ENCODE results near the gene WDR27.
A peak's percentile ranks its signal among the peaks of the same experiment; 100 is the strongest.
"Not testable (repeated sequence)": the region's sequence is repeated elsewhere in the genome, so short reads cannot be mapped to it uniquely, and the experiment has no call there.

Gene WDR27

GRCh38 chr6:169701311-169701953 is 397 bp downstream of the WDR27 start:
- peak overlapping the region; percentile 40 to 98 for H3K18ac ChIP-seq (ENCODE audit: low read depth in 1 of 2, low read length in 2 of 2)
- no peak overlapping the region for H4K8ac ChIP-seq (ENCODE audit: low read length)
- peak overlapping the region in 1 of 2 experiments; percentile 45 for H3K4ac ChIP-seq (ENCODE audit: low read depth in 1 of 2, low read length in 2 of 2)
- H2BK12ac ChIP-seq (ENCODE audit: low read length in 2 of 2): no peak overlapping the region
- H2BK5ac ChIP-seq (ENCODE audit: low read depth, low read length, poor library complexity, severe bottlenecking): no peak overlapping the region
- H3K27ac ChIP-seq (ENCODE audit: low read length, poor library complexity, severe bottlenecking): peak overlapping the region; percentile 6
- peak overlapping the region; percentile 87 for H3K4me2 ChIP-seq (ENCODE audit: low read length, poor library complexity, severe bottlenecking)
- no peaks in the 10 kb centered on the region for H3K27me3 ChIP-seq (ENCODE audit: control insufficient read depth in 1 of 2, insufficient read depth in 1 of 2, low read length in 2 of 2)
- WGBS: under 1% methylated on average over 49 of the region's 54 CpGs
- no peaks in the 10 kb centered on the region for H3K9me3 ChIP-seq (ENCODE audit: control insufficient read depth, low read length)
- peaks cover 7 to 32% of the 10 kb centered on the region in 2 experiments for H3K36me3 ChIP-seq (ENCODE audit: control insufficient read depth in 1 of 2, insufficient read depth in 2 of 2, low read depth in 1 of 2, low read length in 2 of 2)
- H2BK120ac ChIP-seq (ENCODE audit: low read depth, low read length): no peak overlapping the region
- H3K4me3 ChIP-seq (ENCODE audit: insufficient read depth in 1 of 2, low read depth in 1 of 2, low read length in 2 of 2): peak overlapping the region; percentile 86 to 94
- DNase-seq: no peak
- H4K91ac ChIP-seq (ENCODE audit: low read length): peak overlapping the region; percentile 64
- peak overlapping the region in 1 of 2 experiments; percentile 99 for H3K23ac ChIP-seq (ENCODE audit: low read length in 2 of 2)
- peak overlapping the region in 1 of 2 experiments; percentile 96 for H3K14ac ChIP-seq (ENCODE audit: low read length in 2 of 2)
- peak overlapping the region; percentile 65 for H2AFZ ChIP-seq (ENCODE audit: low read depth, low read length)
- H2AK5ac ChIP-seq (ENCODE audit: low read length, severe bottlenecking): no peak overlapping the region
- no peak overlapping the region for H2BK15ac ChIP-seq (ENCODE audit: low read depth, poor library complexity, severe bottlenecking)
- peaks cover 8% of the 10 kb centered on the region for H3K4me1 ChIP-seq (ENCODE audit: control insufficient read depth, insufficient read depth, low read depth, low read length)
- H3K79me1 ChIP-seq (replicated peaks; ENCODE audit: low read length, poor library complexity, severe bottlenecking): peaks cover 23% of the 10 kb centered on the region
- peak overlapping the region; percentile 95 for H3K9ac ChIP-seq (ENCODE audit: low read length)

GRCh38 chr6:169700296-169700695 is 1.5 kb downstream of the WDR27 start:
- peaks cover 32% of the 10 kb centered on the region for H3K79me1 ChIP-seq (replicated peaks; ENCODE audit: low read length, poor library complexity, severe bottlenecking)
- H3K9me3 ChIP-seq (ENCODE audit: control insufficient read depth, low read length): no peaks in the 10 kb centered on the region
- peak overlapping the region; percentile 95 for H3K9ac ChIP-seq (ENCODE audit: low read length)
- H2BK15ac ChIP-seq (ENCODE audit: low read depth, poor library complexity, severe bottlenecking): no peak overlapping the region
- H4K8ac ChIP-seq (ENCODE audit: low read length): no peak overlapping the region
- peak overlapping the region; percentile 20 for H3K4me2 ChIP-seq (ENCODE audit: low read length, poor library complexity, severe bottlenecking)
- peak overlapping the region in 1 of 2 experiments; percentile 86 for H3K4me3 ChIP-seq (ENCODE audit: insufficient read depth in 1 of 2, low read depth in 1 of 2, low read length in 2 of 2)
- no peaks in the 10 kb centered on the region for H3K27me3 ChIP-seq (ENCODE audit: control insufficient read depth in 1 of 2, insufficient read depth in 1 of 2, low read length in 2 of 2)
- no peak overlapping the region for H3K18ac ChIP-seq (ENCODE audit: low read depth in 1 of 2, low read length in 2 of 2)
- DNase-seq: peak; percentile 62
- H3K27ac ChIP-seq (ENCODE audit: low read length, poor library complexity, severe bottlenecking): no peak overlapping the region
- no peak overlapping the region for H2AFZ ChIP-seq (ENCODE audit: low read depth, low read length)
- no peak overlapping the region for H3K14ac ChIP-seq (ENCODE audit: low read length in 2 of 2)
- H2BK12ac ChIP-seq (ENCODE audit: low read length in 2 of 2): no peak overlapping the region
- no peak overlapping the region for H4K91ac ChIP-seq (ENCODE audit: low read length)
- H2BK5ac ChIP-seq (ENCODE audit: low read depth, low read length, poor library complexity, severe bottlenecking): no peak overlapping the region
- no peak overlapping the region for H2AK5ac ChIP-seq (ENCODE audit: low read length, severe bottlenecking)
- H3K4ac ChIP-seq (ENCODE audit: low read depth in 1 of 2, low read length in 2 of 2): no peak overlapping the region
- H3K4me1 ChIP-seq (ENCODE audit: control insufficient read depth, insufficient read depth, low read depth, low read length): peaks cover 8% of the 10 kb centered on the region
- H3K36me3 ChIP-seq (ENCODE audit: control insufficient read depth in 1 of 2, insufficient read depth in 2 of 2, low read depth in 1 of 2, low read length in 2 of 2): peaks cover 7 to 30% of the 10 kb centered on the region in 2 experiments
- H2BK120ac ChIP-seq (ENCODE audit: low read depth, low read length): no peak overlapping the region
- WGBS: 8% methylated on average over 3 of the region's 5 CpGs
- H3K23ac ChIP-seq (ENCODE audit: low read length in 2 of 2): no peak overlapping the region

GRCh38 chr6:169697115-169697514 is 4.7 kb downstream of the WDR27 start:
- peak; percentile 34 for DNase-seq
- not testable (repeated sequence) for H3K14ac ChIP-seq (ENCODE audit: low read length in 2 of 2); H3K4me3 ChIP-seq (ENCODE audit: insufficient read depth in 1 of 2, low read depth in 1 of 2, low read length in 2 of 2); H3K9me3 ChIP-seq (ENCODE audit: control insufficient read depth, low read length); H4K8ac ChIP-seq (ENCODE audit: low read length); H3K27ac ChIP-seq (ENCODE audit: low read length, poor library complexity, severe bottlenecking); H4K91ac ChIP-seq (ENCODE audit: low read length); H2BK5ac ChIP-seq (ENCODE audit: low read depth, low read length, poor library complexity, severe bottlenecking); H3K4ac ChIP-seq (ENCODE audit: low read depth in 1 of 2, low read length in 2 of 2); H2BK120ac ChIP-seq (ENCODE audit: low read depth, low read length); H2BK12ac ChIP-seq (ENCODE audit: low read length in 2 of 2); H3K27me3 ChIP-seq (ENCODE audit: control insufficient read depth in 1 of 2, insufficient read depth in 1 of 2, low read length in 2 of 2); H3K9ac ChIP-seq (ENCODE audit: low read length); H3K4me2 ChIP-seq (ENCODE audit: low read length, poor library complexity, severe bottlenecking); H2AK5ac ChIP-seq (ENCODE audit: low read length, severe bottlenecking); H3K4me1 ChIP-seq (ENCODE audit: control insufficient read depth, insufficient read depth, low read depth, low read length); H2AFZ ChIP-seq (ENCODE audit: low read depth, low read length); H3K18ac ChIP-seq (ENCODE audit: low read depth in 1 of 2, low read length in 2 of 2); H3K23ac ChIP-seq (ENCODE audit: low read length in 2 of 2); H2BK15ac ChIP-seq (ENCODE audit: low read depth, poor library complexity, severe bottlenecking)
- peaks cover 15 to 17% of the 10 kb centered on the region in 2 experiments for H3K36me3 ChIP-seq (ENCODE audit: control insufficient read depth in 1 of 2, insufficient read depth in 2 of 2, low read depth in 1 of 2, low read length in 2 of 2)
- 64% methylated on average over 10 of the region's 10 CpGs for WGBS
- peaks cover 43% of the 10 kb centered on the region for H3K79me1 ChIP-seq (replicated peaks; ENCODE audit: low read length, poor library complexity, severe bottlenecking)

GRCh38 chr6:169695131-169695530 is 6.7 kb downstream of the WDR27 start:
- H4K91ac ChIP-seq (ENCODE audit: low read length): no peak overlapping the region
- H3K79me1 ChIP-seq (replicated peaks; ENCODE audit: low read length, poor library complexity, severe bottlenecking): peaks cover 49% of the 10 kb centered on the region
- H3K9ac ChIP-seq (ENCODE audit: low read length): no peak overlapping the region
- WGBS: 97% methylated on average over 5 of the region's 5 CpGs
- no peak overlapping the region for H2AK5ac ChIP-seq (ENCODE audit: low read length, severe bottlenecking)
- no peak overlapping the region for H2BK15ac ChIP-seq (ENCODE audit: low read depth, poor library complexity, severe bottlenecking)
- no peak overlapping the region for H4K8ac ChIP-seq (ENCODE audit: low read length)
- H3K4me2 ChIP-seq (ENCODE audit: low read length, poor library complexity, severe bottlenecking): no peak overlapping the region
- H2BK5ac ChIP-seq (ENCODE audit: low read depth, low read length, poor library complexity, severe bottlenecking): no peak overlapping the region
- peaks cover 4% of the 10 kb centered on the region for H3K4me1 ChIP-seq (ENCODE audit: control insufficient read depth, insufficient read depth, low read depth, low read length)
- H3K9me3 ChIP-seq (ENCODE audit: control insufficient read depth, low read length): no peaks in the 10 kb centered on the region
- H2AFZ ChIP-seq (ENCODE audit: low read depth, low read length): no peak overlapping the region
- no peak overlapping the region for H2BK12ac ChIP-seq (ENCODE audit: low read length in 2 of 2)
- H3K14ac ChIP-seq (ENCODE audit: low read length in 2 of 2): no peak overlapping the region
- no peak overlapping the region for H3K23ac ChIP-seq (ENCODE audit: low read length in 2 of 2)
- peaks cover 17 to 20% of the 10 kb centered on the region in 2 experiments for H3K36me3 ChIP-seq (ENCODE audit: control insufficient read depth in 1 of 2, insufficient read depth in 2 of 2, low read depth in 1 of 2, low read length in 2 of 2)
- no peak overlapping the region for H3K18ac ChIP-seq (ENCODE audit: low read depth in 1 of 2, low read length in 2 of 2)
- H3K27ac ChIP-seq (ENCODE audit: low read length, poor library complexity, severe bottlenecking): no peak overlapping the region
- no peaks in the 10 kb centered on the region for H3K27me3 ChIP-seq (ENCODE audit: control insufficient read depth in 1 of 2, insufficient read depth in 1 of 2, low read length in 2 of 2)
- H3K4ac ChIP-seq (ENCODE audit: low read depth in 1 of 2, low read length in 2 of 2): no peak overlapping the region
- H2BK120ac ChIP-seq (ENCODE audit: low read depth, low read length): no peak overlapping the region
- no peak for DNase-seq
- no peak overlapping the region for H3K4me3 ChIP-seq (ENCODE audit: insufficient read depth in 1 of 2, low read depth in 1 of 2, low read length in 2 of 2)
